A673 (cell line): ENCODE results near the gene LMTK2.

Experiments used
- EZH2 ChIP-seq: fragments of 200-600 bp; sonication (generic); IDR thresholded peaks from 2 replicates; pipeline ENCODE4 v1.6.1; 2017; ENCODE audit warnings: borderline replicate concordance, low read depth, mild to moderate bottlenecking, mixed read lengths, antibody characterized with exemption, low read length; ENCODE audit not compliant: poor library complexity, severe bottlenecking
- TF ChIP-seq, protein P1 (sequence below): fragments of 300-800, 200-600 bp; sonication (generic); conservative IDR thresholded peaks from 2 replicates; pipeline ENCODE4 v1.5.1; 2017; ENCODE audit warnings: low read depth, mild to moderate bottlenecking, antibody characterized with exemption, low read length, moderate library complexity, mixed read lengths

DNA sequence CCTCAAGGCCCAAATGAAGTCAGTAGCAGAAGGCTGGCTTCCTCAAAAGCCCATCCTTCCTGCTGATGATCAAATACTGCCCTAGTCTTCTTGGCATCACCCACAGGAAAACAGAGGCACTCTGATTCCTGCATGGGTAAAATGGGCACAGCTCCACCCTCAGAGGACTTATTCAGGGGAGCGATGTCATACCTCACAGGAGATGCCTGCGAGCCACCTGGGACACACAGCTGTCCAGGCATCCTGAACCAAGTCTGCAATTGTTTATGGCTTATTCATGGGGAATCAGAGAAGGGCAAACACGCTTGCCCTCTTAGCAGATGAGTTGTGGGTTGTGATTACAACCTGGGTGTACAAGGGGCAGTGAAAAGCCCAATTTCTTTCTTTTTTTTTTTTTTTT, 22.0 kb upstream of the LMTK2 start:
- TF ChIP-seq, protein P1, sequence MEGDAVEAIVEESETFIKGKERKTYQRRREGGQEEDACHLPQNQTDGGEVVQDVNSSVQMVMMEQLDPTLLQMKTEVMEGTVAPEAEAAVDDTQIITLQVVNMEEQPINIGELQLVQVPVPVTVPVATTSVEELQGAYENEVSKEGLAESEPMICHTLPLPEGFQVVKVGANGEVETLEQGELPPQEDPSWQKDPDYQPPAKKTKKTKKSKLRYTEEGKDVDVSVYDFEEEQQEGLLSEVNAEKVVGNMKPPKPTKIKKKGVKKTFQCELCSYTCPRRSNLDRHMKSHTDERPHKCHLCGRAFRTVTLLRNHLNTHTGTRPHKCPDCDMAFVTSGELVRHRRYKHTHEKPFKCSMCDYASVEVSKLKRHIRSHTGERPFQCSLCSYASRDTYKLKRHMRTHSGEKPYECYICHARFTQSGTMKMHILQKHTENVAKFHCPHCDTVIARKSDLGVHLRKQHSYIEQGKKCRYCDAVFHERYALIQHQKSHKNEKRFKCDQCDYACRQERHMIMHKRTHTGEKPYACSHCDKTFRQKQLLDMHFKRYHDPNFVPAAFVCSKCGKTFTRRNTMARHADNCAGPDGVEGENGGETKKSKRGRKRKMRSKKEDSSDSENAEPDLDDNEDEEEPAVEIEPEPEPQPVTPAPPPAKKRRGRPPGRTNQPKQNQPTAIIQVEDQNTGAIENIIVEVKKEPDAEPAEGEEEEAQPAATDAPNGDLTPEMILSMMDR, result no peak
- no peak for TF ChIP-seq EZH2
